HuH-7.5 (cell line): ENCODE data around the gene FARS2.

Experiments used
- DNase-seq: peaks from one replicate; pipeline ENCODE4 v3.0.0; 2011; ENCODE audit warnings: low spot score

FARS2 gene

GRCh38 chr6:5507131-5507681 is 245.9 kb downstream of the FARS2 start:
- DNase-seq: no peak

- DNase-seq: no peak
Measured at GRCh38 chr6:5509106-5509505, 247.8 kb downstream of the FARS2 start.

DNA sequence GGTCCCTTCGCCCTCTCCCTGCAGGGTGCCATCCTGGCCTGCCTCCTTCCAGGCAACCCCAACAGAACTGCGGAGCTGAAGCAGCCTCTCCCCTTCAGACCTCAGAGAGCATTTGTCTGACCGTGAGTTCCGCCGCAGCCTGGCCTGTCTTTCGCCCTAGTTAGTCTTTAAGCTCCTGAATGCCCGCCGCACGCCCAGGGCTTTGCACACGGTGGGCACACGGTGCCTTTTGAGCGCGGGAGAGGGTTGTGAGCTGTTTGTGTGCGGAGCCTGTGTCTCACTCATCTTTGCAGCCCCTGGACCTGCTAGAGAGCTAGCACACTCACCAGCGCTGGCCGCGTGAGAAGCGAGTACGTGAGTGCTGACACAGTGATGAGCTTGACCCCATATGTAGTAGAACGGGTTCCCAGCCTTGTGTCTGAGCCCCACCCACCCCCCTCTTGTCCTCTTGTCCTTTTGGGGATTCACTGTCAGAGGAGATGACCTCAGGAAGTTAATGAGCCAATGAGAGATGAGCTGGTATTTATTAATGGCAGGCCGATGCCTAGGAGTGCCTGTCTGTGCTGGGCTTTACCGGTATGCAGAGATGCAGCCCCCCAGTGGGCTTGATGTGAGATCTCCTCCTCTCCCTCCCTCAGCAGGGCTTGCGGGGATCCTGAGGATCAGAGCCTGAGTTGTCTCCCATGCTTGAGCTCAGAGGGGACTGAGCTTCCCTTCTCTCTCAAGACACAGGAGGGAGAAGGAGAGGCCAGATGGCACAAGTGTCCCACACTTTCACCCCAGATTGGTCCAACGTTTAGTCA is 249.2 kb downstream of the FARS2 start:
- no peak for DNase-seq

- DNase-seq: no peak
Measured at GRCh38 chr6:5511954-5512353, 250.6 kb downstream of the FARS2 start.

- no peak for DNase-seq
Measured at GRCh38 chr6:5512422-5512821, 251.1 kb downstream of the FARS2 start.

DNA sequence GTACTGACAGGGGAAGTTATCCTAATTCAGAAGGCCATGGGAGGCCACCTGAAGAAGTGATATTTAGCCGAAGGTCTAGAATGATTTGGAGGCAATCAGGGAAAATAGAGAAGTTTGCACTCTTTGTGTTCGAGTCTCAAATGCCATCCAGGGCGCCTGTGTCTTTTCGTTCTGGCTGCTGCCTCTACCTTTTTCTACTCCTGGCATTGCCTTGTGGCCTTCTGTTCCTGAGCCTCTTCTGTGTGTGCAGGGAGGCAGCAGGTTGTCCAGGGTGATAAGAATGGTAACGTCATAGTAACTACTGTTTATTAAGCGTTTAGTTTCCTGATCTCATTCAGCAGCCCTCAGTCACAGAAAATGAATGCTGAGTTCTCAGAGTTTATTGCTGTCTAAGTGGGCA is 252.1 kb downstream of the FARS2 start:
- DNase-seq: no peak

- DNase-seq: no peak
Measured at GRCh38 chr6:5514353-5514752, 253.0 kb downstream of the FARS2 start.

- no peak for DNase-seq
Measured at GRCh38 chr6:5515200-5515599, 253.9 kb downstream of the FARS2 start.

- no peak for DNase-seq
Measured at GRCh38 chr6:5516036-5516435, 254.7 kb downstream of the FARS2 start.

- no peak for DNase-seq
Measured at GRCh38 chr6:5517796-5518195, 256.5 kb downstream of the FARS2 start.

DNA sequence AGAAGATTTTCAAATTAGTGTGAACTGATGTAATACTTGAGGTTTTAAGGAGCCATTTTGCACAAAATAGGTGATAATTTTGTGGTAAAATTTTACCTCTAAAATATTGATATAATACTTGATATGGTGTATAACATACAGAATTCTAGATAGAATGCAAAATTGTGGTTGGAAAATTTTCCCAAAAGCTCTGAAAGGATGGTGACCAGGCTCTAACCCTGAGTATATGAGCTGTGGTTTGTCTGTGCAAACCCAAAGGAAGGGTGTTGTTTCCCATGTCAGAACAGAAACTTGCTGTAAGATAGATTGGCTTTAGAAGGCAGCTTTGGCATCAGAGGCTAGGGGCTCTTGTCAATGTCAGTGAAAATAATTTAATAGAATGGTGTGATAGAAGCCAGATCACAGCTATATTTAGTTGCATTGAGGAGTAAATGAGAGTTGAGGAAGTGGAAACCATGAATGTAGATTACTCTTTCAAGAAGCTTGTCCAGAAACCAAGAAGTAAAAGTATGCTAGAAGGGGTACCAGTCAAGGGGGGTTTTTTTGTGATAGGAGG is 257.7 kb downstream of the FARS2 start:
- no peak for DNase-seq

GRCh38 chr6:5520796-5521195 is 259.5 kb downstream of the FARS2 start:
- no peak for DNase-seq

GRCh38 chr6:5521322-5521721 is 260.0 kb downstream of the FARS2 start:
- no peak for DNase-seq

DNA sequence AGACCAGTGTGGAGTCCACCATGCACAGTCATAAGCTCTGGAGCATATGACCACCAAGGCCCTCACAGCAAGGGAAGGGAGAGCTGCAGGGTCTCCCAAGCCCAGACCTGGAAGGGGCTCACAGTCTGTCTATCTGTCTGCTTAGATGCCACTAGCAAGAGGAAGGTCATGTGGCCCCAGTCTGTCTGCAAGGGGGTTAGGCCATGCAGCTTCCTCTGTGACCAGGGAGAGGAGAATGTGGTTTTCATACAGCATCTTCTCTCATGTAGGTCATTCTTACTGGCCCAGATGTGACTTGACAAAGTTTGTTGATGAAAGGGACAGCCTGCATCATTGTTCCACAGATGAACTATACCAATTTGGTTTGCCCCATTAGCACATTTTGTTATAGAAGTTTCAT is 260.8 kb downstream of the FARS2 start:
- no peak for DNase-seq

DNA sequence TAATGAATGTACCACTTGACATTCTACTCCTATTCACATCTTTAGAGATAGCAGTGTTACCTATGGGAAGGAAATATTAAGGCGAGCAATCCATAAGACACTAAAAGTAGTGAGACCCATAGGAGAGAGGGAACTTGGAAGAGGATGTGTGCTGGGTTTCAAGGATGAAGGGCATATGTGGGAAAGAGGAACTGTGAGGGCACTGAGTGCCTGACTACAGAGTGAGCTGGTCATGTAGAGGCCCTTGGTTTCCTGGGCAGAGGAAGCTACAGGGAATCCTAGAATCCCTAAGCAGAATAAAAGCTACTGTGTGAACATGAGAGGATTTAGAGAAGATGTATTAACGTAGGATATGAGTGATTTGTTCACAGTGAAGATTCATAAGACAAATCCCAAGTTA is 262.8 kb downstream of the FARS2 start:
- DNase-seq: no peak

DNA sequence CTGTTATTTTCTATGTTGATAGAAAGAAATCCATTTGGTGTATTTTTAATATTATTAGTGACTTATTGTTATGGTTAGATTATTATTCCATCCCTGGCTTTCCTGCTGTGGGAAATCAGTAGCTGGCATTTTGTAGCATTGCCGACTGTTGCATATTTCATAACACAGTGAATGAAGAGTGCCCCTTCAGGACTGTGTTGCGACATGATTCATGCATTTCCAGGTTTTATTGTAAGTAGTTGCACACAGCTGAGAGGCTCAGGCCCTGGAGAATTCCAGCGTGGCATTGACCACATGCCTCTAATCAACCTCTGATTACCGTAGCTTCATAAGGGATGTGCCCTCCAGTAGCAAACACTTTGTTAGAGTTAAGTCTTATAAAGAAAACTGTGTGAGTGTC is 263.9 kb downstream of the FARS2 start:
- DNase-seq: no peak

DNA sequence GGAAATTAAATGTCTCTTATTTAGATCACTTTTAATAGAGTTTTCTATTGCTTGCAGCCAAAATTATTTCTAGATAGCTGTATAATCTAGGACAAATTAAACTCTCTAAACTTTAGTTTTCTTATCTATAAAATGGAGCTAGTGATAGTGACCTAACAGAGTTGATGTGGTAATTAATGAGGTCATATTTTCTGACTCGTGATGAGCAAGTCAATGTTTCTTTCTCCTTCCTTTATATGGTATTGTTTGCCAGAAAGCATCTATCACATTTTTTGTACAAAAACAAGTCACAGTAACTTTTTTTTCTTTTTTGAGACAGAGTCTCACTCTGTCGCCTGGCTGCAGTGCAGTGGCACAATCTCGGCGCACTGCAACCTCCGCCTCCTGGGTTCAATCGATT is 267.7 kb downstream of the FARS2 start:
- DNase-seq: no peak

DNA sequence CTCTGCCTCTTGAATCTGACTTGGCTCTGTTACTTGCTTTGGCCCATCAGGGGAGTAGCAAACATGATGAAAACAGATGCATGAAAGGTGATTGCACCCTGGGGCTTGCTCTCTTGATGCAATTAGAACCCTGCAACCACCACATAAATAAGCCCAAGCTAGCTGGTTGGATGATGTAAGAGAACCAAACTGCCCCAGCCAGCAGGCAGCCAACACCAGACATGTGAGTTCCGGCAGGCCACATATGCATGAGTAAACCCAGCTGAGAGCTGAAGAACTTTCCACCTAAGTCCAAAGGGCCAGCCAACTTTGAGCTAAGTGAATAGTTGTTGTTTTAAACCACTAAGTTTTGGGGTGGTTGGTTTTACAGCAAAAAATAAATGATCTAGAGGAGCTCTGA is 268.4 kb downstream of the FARS2 start:
- DNase-seq: no peak

DNA sequence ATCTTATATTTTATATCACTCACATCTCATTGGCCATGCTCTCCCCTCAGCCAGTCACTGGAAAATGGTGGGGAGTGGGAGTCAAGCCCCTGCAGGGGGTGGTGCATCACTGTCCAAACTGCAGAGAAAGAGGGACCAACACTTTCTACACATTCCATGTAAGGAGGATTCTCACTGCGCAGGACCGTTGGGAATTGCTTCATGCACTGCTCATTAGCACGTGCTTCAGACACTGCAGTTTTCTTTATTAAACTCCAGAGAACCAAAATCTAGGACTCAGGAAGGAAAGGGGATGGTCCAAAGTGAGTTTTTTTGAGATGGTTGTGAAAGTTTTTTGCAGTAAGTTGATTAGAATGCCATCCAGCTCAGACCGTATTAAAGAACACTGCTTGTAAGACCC is 269.8 kb downstream of the FARS2 start:
- DNase-seq: no peak

GRCh38 chr6:5531853-5532375 is 270.6 kb downstream of the FARS2 start:
- DNase-seq: no peak

DNA sequence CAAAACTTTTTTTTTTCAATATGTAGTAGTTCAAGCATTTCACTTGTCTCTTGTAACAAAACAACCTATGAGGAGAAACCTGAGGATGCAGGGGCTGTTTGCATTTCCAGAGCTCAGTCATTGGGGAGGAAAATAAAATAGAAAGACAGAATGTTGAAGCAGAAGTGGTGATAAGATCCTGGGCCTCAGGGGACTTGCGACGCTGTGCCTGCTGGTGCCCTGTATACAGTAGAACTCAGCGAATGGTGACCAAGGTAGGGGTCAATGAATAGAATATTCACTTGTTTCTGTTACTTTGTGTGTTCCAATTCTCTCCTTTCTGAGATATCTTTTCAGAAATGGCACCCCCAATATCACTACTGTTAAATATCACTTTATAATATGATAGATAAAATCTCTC is 271.6 kb downstream of the FARS2 start:
- DNase-seq: no peak

GRCh38 chr6:5534643-5535042 is 273.3 kb downstream of the FARS2 start:
- DNase-seq: no peak

GRCh38 chr6:5536644-5537043 is 275.3 kb downstream of the FARS2 start:
- DNase-seq: no peak

DNA sequence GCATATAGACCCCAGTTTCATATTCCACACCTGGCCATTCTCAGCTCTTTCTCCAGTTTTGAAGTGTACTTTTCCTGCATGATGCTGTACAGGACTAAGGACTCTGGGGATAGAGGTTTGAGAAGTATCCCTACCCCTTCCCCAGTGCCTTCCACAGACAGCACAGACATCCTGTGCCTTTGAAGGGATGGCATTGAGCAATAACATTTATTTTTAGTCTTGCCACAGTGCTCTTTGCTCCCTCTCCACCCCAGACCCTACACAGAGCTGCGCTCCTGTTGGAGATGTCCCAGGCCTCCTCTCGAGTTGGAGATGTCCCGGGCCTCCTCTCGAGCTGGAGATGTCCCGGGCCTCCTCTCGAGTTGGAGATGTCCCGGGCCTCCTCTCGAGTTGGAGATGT is 275.8 kb downstream of the FARS2 start:
- no peak for DNase-seq
